ENCODE results near the gene KLK12.

Gene KLK12

DNA sequence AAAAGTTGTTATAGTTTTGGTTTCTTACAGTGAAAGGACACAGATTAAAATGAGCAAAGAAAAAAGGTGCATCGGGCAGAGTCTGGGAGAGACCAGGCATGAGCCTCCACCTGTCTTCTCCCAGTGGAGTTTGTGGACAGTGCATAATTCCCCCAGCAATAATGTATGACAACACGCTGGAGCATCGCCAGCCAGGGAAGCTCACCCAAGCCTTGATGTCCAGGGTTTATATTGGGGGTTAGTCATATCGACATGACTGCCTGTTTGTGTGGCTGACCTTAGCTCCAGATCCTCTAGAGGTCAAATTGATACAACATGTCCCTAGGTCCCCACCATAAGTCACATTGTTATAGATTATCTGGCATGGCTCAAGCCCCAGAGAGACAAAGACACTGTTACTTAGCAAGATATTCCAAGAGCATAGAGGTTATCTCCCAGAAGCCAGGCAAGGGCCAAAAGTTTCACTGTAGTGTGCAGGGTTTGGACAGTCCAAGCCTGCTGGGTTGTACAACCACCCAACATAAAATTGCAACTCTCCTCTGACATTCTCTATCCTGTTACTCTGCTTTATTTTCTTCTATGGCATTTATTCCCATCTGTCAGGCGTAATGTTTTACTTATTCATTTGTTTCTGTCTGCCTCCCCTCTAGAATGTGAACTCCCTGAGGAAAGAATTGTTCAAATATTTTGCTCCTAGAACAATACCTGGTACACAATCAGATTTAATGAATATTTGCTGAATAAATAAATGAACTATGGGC lies 35.7 kb upstream of the KLK12 start:
- 84% methylated on average over 5 of the region's 5 CpGs for WGBS
- Histone ChIP-seq H3K9me3 (ENCODE audit: control insufficient read depth, low read length) (peaks cover 18% of the 10 kb centered on the region), H2BK12ac (ENCODE audit: low read length in 2 of 2) (no peak overlapping the region), H3K4me3 (ENCODE audit: insufficient read depth in 1 of 2, low read depth in 1 of 2, low read length in 2 of 2) (no peak overlapping the region), H3K9ac (ENCODE audit: low read length) (no peak overlapping the region), H2BK120ac (ENCODE audit: low read depth, low read length) (no peak overlapping the region), H3K18ac (ENCODE audit: low read depth in 1 of 2, low read length in 2 of 2) (no peak overlapping the region), H3K14ac (ENCODE audit: low read length in 2 of 2) (no peak overlapping the region), H2AK5ac (ENCODE audit: low read length, severe bottlenecking) (no peak overlapping the region), H2AFZ (ENCODE audit: low read depth, low read length) (no peak overlapping the region), H4K8ac (ENCODE audit: low read length) (no peak overlapping the region), H3K79me1 (replicated peaks; ENCODE audit: low read length, poor library complexity, severe bottlenecking) (no peaks in the 10 kb centered on the region), H3K27ac (ENCODE audit: low read length, poor library complexity, severe bottlenecking) (no peak overlapping the region), H2BK5ac (ENCODE audit: low read depth, low read length, poor library complexity, severe bottlenecking) (no peak overlapping the region), H3K36me3 (ENCODE audit: control insufficient read depth in 1 of 2, insufficient read depth in 2 of 2, low read depth in 1 of 2, low read length in 2 of 2) (no peaks in the 10 kb centered on the region), H3K27me3 (ENCODE audit: control insufficient read depth in 1 of 2, insufficient read depth in 1 of 2, low read length in 2 of 2) (peaks cover 5 to 22% of the 10 kb centered on the region in 2 experiments), H4K91ac (ENCODE audit: low read length) (no peak overlapping the region), H3K4ac (ENCODE audit: low read depth in 1 of 2, low read length in 2 of 2) (no peak overlapping the region), H3K4me1 (ENCODE audit: control insufficient read depth, insufficient read depth, low read depth, low read length) (no peaks in the 10 kb centered on the region), H2BK15ac (ENCODE audit: low read depth, poor library complexity, severe bottlenecking) (no peak overlapping the region), H3K23ac (ENCODE audit: low read length in 2 of 2) (no peak overlapping the region), H3K4me2 (ENCODE audit: low read length, poor library complexity, severe bottlenecking) (no peak overlapping the region)
- no peak for DNase-seq

DNA sequence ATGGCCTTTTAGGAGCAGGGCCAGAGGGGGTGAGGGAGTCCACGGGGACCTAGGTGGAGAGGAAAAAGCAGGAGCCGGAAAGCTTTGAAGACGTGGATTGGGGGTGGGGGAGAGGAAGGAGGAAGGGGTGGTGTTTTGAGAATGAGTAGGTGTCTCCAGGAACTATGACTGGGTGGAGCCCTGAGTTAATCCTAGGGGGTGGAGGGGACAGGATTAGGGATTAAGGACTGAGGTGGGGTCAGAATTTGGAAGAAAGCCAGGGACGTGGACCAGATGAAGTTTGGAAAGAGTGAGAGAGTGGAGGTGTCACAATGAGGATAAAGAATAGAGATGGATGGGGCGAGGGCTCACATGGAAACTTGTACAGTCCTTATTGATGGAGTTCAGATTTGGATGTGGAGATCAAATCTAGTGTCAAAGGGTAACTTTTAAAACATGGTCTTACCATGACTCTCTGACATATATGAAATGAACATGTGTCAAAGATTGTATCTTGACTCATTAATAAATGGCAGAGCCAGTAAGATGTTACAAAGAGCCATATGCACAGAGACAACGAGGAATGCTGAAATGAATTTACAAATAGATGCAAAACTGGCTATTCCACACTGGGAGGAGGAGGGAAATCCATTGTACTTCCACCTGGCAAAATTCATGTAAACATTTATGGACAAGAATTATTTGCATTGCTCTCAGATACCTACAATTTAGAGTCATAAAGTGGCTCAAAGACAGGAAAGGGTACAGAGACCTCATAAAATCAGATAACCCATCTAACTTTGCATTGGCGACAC lies 31.8 kb upstream of the KLK12 start:
- Histone ChIP-seq H2AK5ac (ENCODE audit: low read length, severe bottlenecking) (no peak overlapping the region), H3K27me3 (ENCODE audit: control insufficient read depth in 1 of 2, insufficient read depth in 1 of 2, low read length in 2 of 2) (peaks cover 5 to 38% of the 10 kb centered on the region in 2 experiments), H2BK12ac (ENCODE audit: low read length in 2 of 2) (no peak overlapping the region), H3K18ac (ENCODE audit: low read depth in 1 of 2, low read length in 2 of 2) (no peak overlapping the region), H2BK15ac (ENCODE audit: low read depth, poor library complexity, severe bottlenecking) (no peak overlapping the region), H3K27ac (ENCODE audit: low read length, poor library complexity, severe bottlenecking) (no peak overlapping the region), H3K36me3 (ENCODE audit: control insufficient read depth in 1 of 2, insufficient read depth in 2 of 2, low read depth in 1 of 2, low read length in 2 of 2) (no peaks in the 10 kb centered on the region), H3K79me1 (replicated peaks; ENCODE audit: low read length, poor library complexity, severe bottlenecking) (no peaks in the 10 kb centered on the region), H2BK5ac (ENCODE audit: low read depth, low read length, poor library complexity, severe bottlenecking) (no peak overlapping the region), H3K4me2 (ENCODE audit: low read length, poor library complexity, severe bottlenecking) (no peak overlapping the region), H3K23ac (ENCODE audit: low read length in 2 of 2) (no peak overlapping the region), H2BK120ac (ENCODE audit: low read depth, low read length) (no peak overlapping the region), H3K4me1 (ENCODE audit: control insufficient read depth, insufficient read depth, low read depth, low read length) (peaks cover 1% of the 10 kb centered on the region), H3K14ac (ENCODE audit: low read length in 2 of 2) (no peak overlapping the region), H3K9ac (ENCODE audit: low read length) (no peak overlapping the region), H3K4ac (ENCODE audit: low read depth in 1 of 2, low read length in 2 of 2) (no peak overlapping the region), H4K8ac (ENCODE audit: low read length) (no peak overlapping the region), H3K9me3 (ENCODE audit: control insufficient read depth, low read length) (no peaks in the 10 kb centered on the region), H3K4me3 (ENCODE audit: insufficient read depth in 1 of 2, low read depth in 1 of 2, low read length in 2 of 2) (no peak overlapping the region), H4K91ac (ENCODE audit: low read length) (no peak overlapping the region), H2AFZ (ENCODE audit: low read depth, low read length) (no peak overlapping the region)
- DNase-seq: no peak
- WGBS: 60% methylated on average over 7 of the region's 7 CpGs

DNA sequence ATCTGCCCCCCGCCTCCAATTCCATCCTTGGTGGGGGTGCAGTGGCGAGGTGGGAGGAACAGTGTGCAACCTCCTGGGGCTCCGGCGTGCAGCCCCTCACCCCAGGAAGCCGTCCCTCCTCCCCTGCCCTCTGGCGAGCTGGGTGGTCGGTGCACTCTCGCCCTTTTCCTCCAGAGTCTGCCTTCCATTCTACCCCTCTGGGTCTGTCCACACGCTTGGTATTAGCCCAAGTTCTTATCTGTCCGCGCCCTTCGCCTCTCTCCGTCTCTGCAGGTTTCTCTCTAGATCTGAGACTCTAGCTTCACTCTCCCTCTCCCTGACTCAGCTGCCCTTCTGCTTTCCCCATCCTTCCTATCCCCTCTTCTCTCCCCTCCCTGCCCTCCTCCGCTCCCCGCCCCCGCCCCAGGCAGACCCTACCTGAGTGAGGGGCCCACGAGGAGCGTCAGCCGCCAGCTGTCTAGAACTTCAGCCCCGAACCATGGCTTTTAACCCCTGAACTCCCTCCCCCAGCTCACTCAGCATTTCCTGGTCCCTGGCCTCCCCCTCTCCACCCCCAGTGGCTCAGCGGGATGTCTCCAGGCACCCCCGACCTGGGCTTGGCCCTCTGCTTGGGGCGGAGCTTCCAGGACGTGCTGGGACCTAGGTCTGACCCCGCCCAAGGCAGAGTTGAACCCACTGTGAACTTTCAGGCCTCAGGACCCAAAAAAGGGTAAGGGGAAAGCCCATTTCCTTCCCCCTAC lies 30.6 kb upstream of the KLK12 start:
- H3K4me2 ChIP-seq (ENCODE audit: low read length, poor library complexity, severe bottlenecking): no peak overlapping the region
- no peak overlapping the region for H2BK5ac ChIP-seq (ENCODE audit: low read depth, low read length, poor library complexity, severe bottlenecking)
- 7% methylated on average over 25 of the region's 25 CpGs for WGBS
- H2AK5ac ChIP-seq (ENCODE audit: low read length, severe bottlenecking): no peak overlapping the region
- H4K91ac ChIP-seq (ENCODE audit: low read length): no peak overlapping the region
- no peak overlapping the region for H3K18ac ChIP-seq (ENCODE audit: low read depth in 1 of 2, low read length in 2 of 2)
- H3K14ac ChIP-seq (ENCODE audit: low read length in 2 of 2): no peak overlapping the region
- no peaks in the 10 kb centered on the region for H3K36me3 ChIP-seq (ENCODE audit: control insufficient read depth in 1 of 2, insufficient read depth in 2 of 2, low read depth in 1 of 2, low read length in 2 of 2)
- no peaks in the 10 kb centered on the region for H3K9me3 ChIP-seq (ENCODE audit: control insufficient read depth, low read length)
- no peak overlapping the region for H2BK12ac ChIP-seq (ENCODE audit: low read length in 2 of 2)
- H2BK120ac ChIP-seq (ENCODE audit: low read depth, low read length): no peak overlapping the region
- no peak overlapping the region for H3K4me3 ChIP-seq (ENCODE audit: insufficient read depth in 1 of 2, low read depth in 1 of 2, low read length in 2 of 2)
- peaks cover 1% of the 10 kb centered on the region for H3K4me1 ChIP-seq (ENCODE audit: control insufficient read depth, insufficient read depth, low read depth, low read length)
- H4K8ac ChIP-seq (ENCODE audit: low read length): no peak overlapping the region
- H3K27me3 ChIP-seq (ENCODE audit: control insufficient read depth in 1 of 2, insufficient read depth in 1 of 2, low read length in 2 of 2): peaks cover 5 to 39% of the 10 kb centered on the region in 2 experiments
- no peak overlapping the region for H3K4ac ChIP-seq (ENCODE audit: low read depth in 1 of 2, low read length in 2 of 2)
- H3K23ac ChIP-seq (ENCODE audit: low read length in 2 of 2): no peak overlapping the region
- no peak for DNase-seq
- H3K79me1 ChIP-seq (replicated peaks; ENCODE audit: low read length, poor library complexity, severe bottlenecking): no peaks in the 10 kb centered on the region
- no peak overlapping the region for H2AFZ ChIP-seq (ENCODE audit: low read depth, low read length)
- H3K27ac ChIP-seq (ENCODE audit: low read length, poor library complexity, severe bottlenecking): no peak overlapping the region
- H2BK15ac ChIP-seq (ENCODE audit: low read depth, poor library complexity, severe bottlenecking): no peak overlapping the region
- no peak overlapping the region for H3K9ac ChIP-seq (ENCODE audit: low read length)

All from mesenchymal stem cell (in vitro differentiated cells and primary cell).